PC-9 (cell line): ENCODE data around the gene FBXO10. TPM values are rescaled to one million over a fixed set of nuclear protein-coding genes. Genes with fewer than 3 reads are reported as not detected.

Experiments
- BruUV-seq: library from RNA; stranded (reverse); fragments of 400-500 nt; replicated peaks from 2 replicates; lab custom pipeline; 2021; lab: Mats Ljungman, UMichigan
- CTCF ChIA-PET: fragments of 300-600 bp; sonication (Branson Sonifier 250); formaldehyde crosslinking; loops from one replicate; lab custom pipeline; 2022; ENCODE audit warnings: antibody characterized with exemption; lab: Charles Lee
- POLR2A ChIA-PET: fragments of 300-600 bp; sonication (Branson Sonifier 250); formaldehyde crosslinking; loops from one replicate; lab custom pipeline; 2022; ENCODE audit warnings: antibody characterized with exemption; ENCODE audit not compliant: unreplicated experiment; lab: Charles Lee
- DNase-seq, 2 experiments: peaks; one replicate each; pipeline versions ENCODE4 v3.0.0 to v3.0.0-alpha.2; 2015 to 2022; ENCODE audit warnings: mixed read lengths in 1 of 2
- H2AFZ ChIP-seq: fragments of 200-600 bp; sonication (generic); 2 replicates; pipeline ENCODE4 v1.8.1; 2017; ENCODE audit warnings: antibody characterized with exemption
- H3F3A ChIP-seq: fragments of 200-600 bp; sonication (generic); 2 replicates; pipeline ENCODE4 v1.8.1; 2017; ENCODE audit warnings: antibody characterized with exemption, mild to moderate bottlenecking, low read depth; ENCODE audit not compliant: insufficient read depth
- H3K27ac ChIP-seq: fragments of 200-600 bp; sonication (generic); 2 replicates; pipeline ENCODE4 v1.6.1; 2016; ENCODE audit warnings: mixed run types
- H3K27me3 ChIP-seq: fragments of 200-600 bp; sonication (generic); 2 replicates; pipeline ENCODE4 v1.6.1; 2016; ENCODE audit warnings: low read depth, mixed run types; ENCODE audit not compliant: insufficient read depth
- H3K36me3 ChIP-seq: fragments of 200-600 bp; sonication (generic); 2 replicates; pipeline ENCODE4 v1.6.1; 2016; ENCODE audit warnings: low read depth, mixed run types
- H3K4me1 ChIP-seq: fragments of 200-600 bp; sonication (generic); replicated peaks from 2 replicates; pipeline ENCODE4 v1.6.1; 2016; ENCODE audit warnings: mixed run types; ENCODE audit not compliant: insufficient read depth
- H3K4me2 ChIP-seq: fragments of 200-600 bp; sonication (generic); 2 replicates; pipeline ENCODE4 v1.6.1; 2017; ENCODE audit warnings: mixed run types
- H3K4me3 ChIP-seq: fragments of 200-600 bp; sonication (generic); 2 replicates; pipeline ENCODE4 v1.6.1; 2016; ENCODE audit warnings: mixed run types
- H3K79me2 ChIP-seq: fragments of 200-600 bp; sonication (generic); 2 replicates; pipeline ENCODE4 v1.6.1; 2017; ENCODE audit warnings: low read depth, mixed run types
- H3K9me2 ChIP-seq: fragments of 200-600 bp; sonication (generic); 2 replicates; pipeline ENCODE4 v1.8.1; 2017; ENCODE audit warnings: mild to moderate bottlenecking; ENCODE audit not compliant: insufficient read depth
- H3K9me3 ChIP-seq: fragments of 200-600 bp; sonication (generic); 2 replicates; pipeline ENCODE4 v1.8.1; 2016; ENCODE audit warnings: low read depth; ENCODE audit not compliant: insufficient read depth
- H4K20me1 ChIP-seq: fragments of 200-600 bp; sonication (generic); 2 replicates; pipeline ENCODE4 v1.8.1; 2017; ENCODE audit not compliant: insufficient read depth
- EZH2 ChIP-seq: fragments of 200-600 bp; sonication (generic); IDR thresholded peaks from 2 replicates; pipeline ENCODE4 v1.8.0; 2017; ENCODE audit warnings: antibody characterized with exemption, low read depth
- intact Hi-C: fragments of 100-400 bp; cut with micrococcal nuclease; formaldehyde crosslinking; loops from one replicate; pipeline ENCODE4 v1.10.0; 2022; ENCODE audit not compliant: unreplicated experiment
- total RNA-seq: library from RNA; stranded (reverse); gene quantifications from 2 replicates; pipeline ENCODE4 v1.2.3, GENCODE V29; 2021
- TF ChIP-seq, protein P1 (sequence below): fragments of 200-600 bp; sonication (generic); conservative IDR thresholded peaks from 2 replicates; pipeline ENCODE4 v1.6.1; 2017; ENCODE audit warnings: mixed run types, antibody characterized with exemption, mild to moderate bottlenecking, moderate library complexity

Gene FBXO10
- total RNA-seq, 1 experiment from 2014 or later: 3.7 TPM

DNA sequence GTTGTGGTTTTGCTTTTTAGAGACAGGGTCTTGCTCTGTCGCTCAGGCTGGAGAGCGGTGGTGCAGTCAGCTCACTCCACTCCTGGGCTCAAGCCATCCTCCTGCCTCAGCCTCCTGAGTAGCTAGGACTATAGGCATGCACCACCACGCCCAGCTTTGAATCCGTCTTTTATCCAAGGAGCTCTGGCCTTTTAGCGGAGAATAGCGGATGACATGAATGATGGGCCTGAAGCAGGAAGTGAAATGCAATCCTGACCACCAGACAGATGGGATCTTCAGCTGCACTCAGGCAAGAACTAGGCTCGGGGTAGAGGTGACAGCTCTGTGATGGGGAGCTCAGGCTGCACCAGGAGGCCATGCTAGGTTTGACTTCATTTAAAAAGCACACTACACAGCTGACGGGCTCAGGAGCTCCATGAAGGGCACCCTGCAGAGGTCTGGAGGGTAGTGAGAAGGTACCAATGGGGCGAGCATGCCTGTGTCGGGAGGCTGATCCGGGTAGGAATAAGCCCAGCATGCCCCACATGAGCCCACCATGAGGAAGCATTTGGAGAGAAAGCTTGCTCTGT is 68.5 kb downstream of the FBXO10 start:
- H3K79me2 ChIP-seq: no peaks in the 10 kb centered on the region
- H3K36me3 ChIP-seq: no peaks in the 10 kb centered on the region
- H3K4me2 ChIP-seq: no peak overlapping the region
- no peaks in the 10 kb centered on the region for H3K4me1 ChIP-seq
- no peaks in the 10 kb centered on the region for H3K9me3 ChIP-seq
- no peaks in the 10 kb centered on the region for H3F3A ChIP-seq
- H3K4me3 ChIP-seq: no peak overlapping the region
- DNase-seq: no peak
- H3K27ac ChIP-seq: no peak overlapping the region
- no peak overlapping the region for H2AFZ ChIP-seq
- ChIA-PET POLR2A (no interaction called here), CTCF (no interaction called here)
- no peaks in the 10 kb centered on the region for H3K9me2 ChIP-seq
- no peaks in the 10 kb centered on the region for H3K27me3 ChIP-seq
- no peaks in the 10 kb centered on the region for H4K20me1 ChIP-seq
- intact Hi-C loops: no loop called here
- BruUV-seq: no TSS peak
- TF ChIP-seq, protein P1, sequence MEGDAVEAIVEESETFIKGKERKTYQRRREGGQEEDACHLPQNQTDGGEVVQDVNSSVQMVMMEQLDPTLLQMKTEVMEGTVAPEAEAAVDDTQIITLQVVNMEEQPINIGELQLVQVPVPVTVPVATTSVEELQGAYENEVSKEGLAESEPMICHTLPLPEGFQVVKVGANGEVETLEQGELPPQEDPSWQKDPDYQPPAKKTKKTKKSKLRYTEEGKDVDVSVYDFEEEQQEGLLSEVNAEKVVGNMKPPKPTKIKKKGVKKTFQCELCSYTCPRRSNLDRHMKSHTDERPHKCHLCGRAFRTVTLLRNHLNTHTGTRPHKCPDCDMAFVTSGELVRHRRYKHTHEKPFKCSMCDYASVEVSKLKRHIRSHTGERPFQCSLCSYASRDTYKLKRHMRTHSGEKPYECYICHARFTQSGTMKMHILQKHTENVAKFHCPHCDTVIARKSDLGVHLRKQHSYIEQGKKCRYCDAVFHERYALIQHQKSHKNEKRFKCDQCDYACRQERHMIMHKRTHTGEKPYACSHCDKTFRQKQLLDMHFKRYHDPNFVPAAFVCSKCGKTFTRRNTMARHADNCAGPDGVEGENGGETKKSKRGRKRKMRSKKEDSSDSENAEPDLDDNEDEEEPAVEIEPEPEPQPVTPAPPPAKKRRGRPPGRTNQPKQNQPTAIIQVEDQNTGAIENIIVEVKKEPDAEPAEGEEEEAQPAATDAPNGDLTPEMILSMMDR: no peak
- no peak for TF ChIP-seq EZH2

DNA sequence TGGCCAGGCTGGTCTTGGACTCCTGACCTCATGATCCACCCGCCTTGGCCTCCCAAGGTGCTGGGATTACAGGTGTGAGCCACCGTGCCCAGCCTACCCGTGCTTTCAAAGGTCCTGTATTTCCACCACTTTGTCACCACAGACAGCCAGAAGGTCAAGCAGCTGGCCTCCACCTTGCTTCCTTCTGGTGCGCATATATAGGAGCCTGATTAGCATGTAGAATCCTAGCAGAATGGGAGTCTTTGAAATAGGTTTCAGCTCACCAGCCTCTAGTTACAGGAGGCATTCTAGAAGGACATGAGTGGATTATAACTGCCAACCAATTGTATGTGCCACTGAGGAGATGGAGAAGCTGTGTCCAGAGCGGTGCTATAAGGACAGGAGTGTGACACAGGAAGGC is 71.6 kb downstream of the FBXO10 start:
- H3K79me2 ChIP-seq: no peaks in the 10 kb centered on the region
- no peak overlapping the region for H3K4me3 ChIP-seq
- H3K27me3 ChIP-seq: no peaks in the 10 kb centered on the region
- BruUV-seq: no TSS peak
- POLR2A ChIA-PET: no interaction called here
- H2AFZ ChIP-seq: no peak overlapping the region
- TF ChIP-seq EZH2: no peak
- TF ChIP-seq, protein P1: no peak
- H3K4me1 ChIP-seq: no peaks in the 10 kb centered on the region
- no peaks in the 10 kb centered on the region for H3K9me2 ChIP-seq
- H3K27ac ChIP-seq: no peak overlapping the region
- no peaks in the 10 kb centered on the region for H3F3A ChIP-seq
- no peak overlapping the region for H3K4me2 ChIP-seq
- DNase-seq: no peak
- intact Hi-C loops: no loop called here
- no peaks in the 10 kb centered on the region for H3K36me3 ChIP-seq
- no peaks in the 10 kb centered on the region for H4K20me1 ChIP-seq
- H3K9me3 ChIP-seq: no peaks in the 10 kb centered on the region
- CTCF ChIA-PET: no interaction called here

DNA sequence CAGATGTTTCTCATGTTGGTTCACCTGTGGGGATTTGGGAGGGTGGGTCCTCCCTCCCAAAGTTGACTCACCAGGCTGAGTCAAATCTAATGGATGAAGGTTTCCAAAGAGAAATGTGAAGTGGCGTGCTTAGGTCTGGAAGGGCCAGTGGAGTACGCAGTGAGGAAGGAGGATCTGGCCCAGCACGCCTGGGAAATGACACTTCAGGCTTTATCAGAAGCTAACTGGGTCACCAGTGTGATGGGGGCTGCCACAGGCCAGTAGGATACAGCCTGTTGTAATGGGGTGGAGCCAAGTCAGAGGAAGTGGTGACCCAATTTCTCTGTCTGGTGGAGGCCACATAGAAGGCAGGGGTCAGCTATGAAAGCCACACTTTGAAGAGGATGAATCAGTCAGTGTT is 72.4 kb downstream of the FBXO10 start:
- no peaks in the 10 kb centered on the region for H3K79me2 ChIP-seq
- no peak overlapping the region for H3K4me3 ChIP-seq
- H3K36me3 ChIP-seq: no peaks in the 10 kb centered on the region
- H4K20me1 ChIP-seq: no peaks in the 10 kb centered on the region
- POLR2A ChIA-PET: no interaction called here
- H3K9me3 ChIP-seq: no peaks in the 10 kb centered on the region
- no peak for DNase-seq
- no peaks in the 10 kb centered on the region for H3K27me3 ChIP-seq
- no peaks in the 10 kb centered on the region for H3K9me2 ChIP-seq
- intact Hi-C loops: no loop called here
- CTCF ChIA-PET: no interaction called here
- H2AFZ ChIP-seq: no peak overlapping the region
- H3K27ac ChIP-seq: no peak overlapping the region
- H3K4me1 ChIP-seq: no peaks in the 10 kb centered on the region
- H3K4me2 ChIP-seq: no peak overlapping the region
- TF ChIP-seq, protein P1: no peak
- no peak for TF ChIP-seq EZH2
- no peaks in the 10 kb centered on the region for H3F3A ChIP-seq
- no TSS peak for BruUV-seq
